DOHH2 (cell line): ENCODE measurements around the gene CNTNAP2.

Experiments
- H3F3A ChIP-seq: fragments of 200-600 bp; sonication (generic), shearing (Covaris generic); 2 replicates; pipeline ENCODE4 v1.6.0; 2016; ENCODE audit warnings: antibody characterized with exemption, mild to moderate bottlenecking; ENCODE audit not compliant: control insufficient read depth, insufficient read depth
- H3K27ac ChIP-seq: fragments of 200-600 bp; sonication (generic); 2 replicates; pipeline ENCODE4 v1.5.1; 2014; ENCODE audit warnings: low read depth, mild to moderate bottlenecking, low read length, moderate library complexity
- H3K27me3 ChIP-seq: fragments of 200-600 bp; sonication (generic); 2 replicates; pipeline ENCODE4 v1.6.1; 2014; ENCODE audit warnings: mild to moderate bottlenecking, low read length, mixed read lengths; ENCODE audit not compliant: control insufficient read depth
- H3K36me3 ChIP-seq: fragments of 200-600 bp; sonication (generic); 2 replicates; pipeline ENCODE4 v1.6.1; 2014; ENCODE audit warnings: mild to moderate bottlenecking, low read length, moderate library complexity, mixed read lengths; ENCODE audit not compliant: control insufficient read depth
- H3K4me1 ChIP-seq: fragments of 200-600 bp; sonication (generic); 2 replicates; pipeline ENCODE4 v1.6.1; 2014; ENCODE audit warnings: mild to moderate bottlenecking, low read length, mixed read lengths; ENCODE audit not compliant: control insufficient read depth
- H3K4me2 ChIP-seq: fragments of 200-600 bp; sonication (generic); 2 replicates; pipeline ENCODE4 v1.6.0; 2014; ENCODE audit warnings: mild to moderate bottlenecking, low read length, moderate library complexity
- H3K4me3 ChIP-seq: fragments of 200-600 bp; sonication (generic); 2 replicates; pipeline ENCODE4 v1.5.1; 2014; ENCODE audit warnings: mild to moderate bottlenecking, low read length, mixed read lengths
- H3K79me2 ChIP-seq: fragments of 200-600 bp; sonication (generic); 2 replicates; pipeline ENCODE4 v1.6.1; 2014; ENCODE audit warnings: mild to moderate bottlenecking, low read length, mixed read lengths; ENCODE audit not compliant: control insufficient read depth
- H3K9me2 ChIP-seq: fragments of 200-600 bp; sonication (generic); replicated peaks from 2 replicates; pipeline ENCODE4 v1.6.1; 2014; ENCODE audit warnings: mild to moderate bottlenecking, low read length, mixed read lengths; ENCODE audit not compliant: control insufficient read depth
- H3K9me3 ChIP-seq: fragments of 200-600 bp; sonication (generic); 2 replicates; pipeline ENCODE4 v1.6.1; 2014; ENCODE audit warnings: antibody characterized with exemption, low read length, mixed read lengths; ENCODE audit not compliant: control insufficient read depth, insufficient read depth
- H4K20me1 ChIP-seq: fragments of 200-600 bp; sonication (generic); 2 replicates; pipeline ENCODE4 v1.6.0; 2014; ENCODE audit warnings: low read depth, mild to moderate bottlenecking, antibody characterized with exemption, low read length, moderate library complexity; ENCODE audit not compliant: control insufficient read depth, insufficient read depth
- EZH2phosphoT487 ChIP-seq: fragments of 200-600 bp; sonication (generic); IDR thresholded peaks from 2 replicates; pipeline ENCODE4 v1.6.1; 2017; ENCODE audit warnings: borderline replicate concordance, mild to moderate bottlenecking, antibody characterized with exemption, low read length, moderate library complexity, mixed read lengths
- TF ChIP-seq, protein P1 (sequence below): fragments of 200-600 bp; sonication (generic); IDR thresholded peaks from one replicate; pipeline ENCODE4 v1.5.1; 2014; ENCODE audit warnings: antibody characterized with exemption, mild to moderate bottlenecking, low read depth, low read length; ENCODE audit not compliant: poor library complexity, severe bottlenecking

The CNTNAP2 gene

DNA sequence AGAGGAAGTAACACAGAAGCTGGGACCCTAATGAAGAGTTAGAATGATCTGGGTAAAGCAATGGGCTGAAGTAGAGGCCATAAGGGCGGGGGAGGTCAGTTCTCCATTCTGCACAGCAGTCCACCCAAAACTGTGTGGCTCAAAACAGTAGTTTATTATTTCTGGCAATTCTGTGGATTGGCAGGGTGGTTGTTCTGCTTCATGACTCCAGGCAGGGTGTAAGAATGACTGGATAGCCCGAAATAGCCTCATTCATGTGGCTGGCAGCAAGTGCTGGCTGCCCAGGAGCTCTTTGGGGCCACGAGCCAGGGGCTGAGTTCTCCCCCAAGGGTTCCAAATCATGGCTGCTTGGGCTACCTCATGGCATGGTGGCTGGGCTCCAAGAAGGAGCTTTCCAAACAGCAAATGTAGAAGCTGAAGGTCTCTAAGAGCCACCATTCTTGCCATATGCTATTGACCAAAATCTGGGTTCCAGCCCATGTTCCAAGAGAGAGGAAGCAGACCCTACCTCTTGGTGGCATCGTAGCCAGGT is 2158.8 kb downstream of the CNTNAP2 start:
- TF ChIP-seq EZH2phosphoT487 = no peak
- TF ChIP-seq, protein P1, sequence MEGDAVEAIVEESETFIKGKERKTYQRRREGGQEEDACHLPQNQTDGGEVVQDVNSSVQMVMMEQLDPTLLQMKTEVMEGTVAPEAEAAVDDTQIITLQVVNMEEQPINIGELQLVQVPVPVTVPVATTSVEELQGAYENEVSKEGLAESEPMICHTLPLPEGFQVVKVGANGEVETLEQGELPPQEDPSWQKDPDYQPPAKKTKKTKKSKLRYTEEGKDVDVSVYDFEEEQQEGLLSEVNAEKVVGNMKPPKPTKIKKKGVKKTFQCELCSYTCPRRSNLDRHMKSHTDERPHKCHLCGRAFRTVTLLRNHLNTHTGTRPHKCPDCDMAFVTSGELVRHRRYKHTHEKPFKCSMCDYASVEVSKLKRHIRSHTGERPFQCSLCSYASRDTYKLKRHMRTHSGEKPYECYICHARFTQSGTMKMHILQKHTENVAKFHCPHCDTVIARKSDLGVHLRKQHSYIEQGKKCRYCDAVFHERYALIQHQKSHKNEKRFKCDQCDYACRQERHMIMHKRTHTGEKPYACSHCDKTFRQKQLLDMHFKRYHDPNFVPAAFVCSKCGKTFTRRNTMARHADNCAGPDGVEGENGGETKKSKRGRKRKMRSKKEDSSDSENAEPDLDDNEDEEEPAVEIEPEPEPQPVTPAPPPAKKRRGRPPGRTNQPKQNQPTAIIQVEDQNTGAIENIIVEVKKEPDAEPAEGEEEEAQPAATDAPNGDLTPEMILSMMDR = no peak
- Histone ChIP-seq H3K27me3 (peaks cover 17% of the 10 kb centered on the region), H4K20me1 (no peaks in the 10 kb centered on the region), H3K4me3 (no peak overlapping the region), H3K4me2 (no peak overlapping the region), H3K27ac (no peak overlapping the region), H3F3A (no peaks in the 10 kb centered on the region), H3K4me1 (peaks cover 10% of the 10 kb centered on the region), H3K9me3 (no peaks in the 10 kb centered on the region), H3K9me2 (no peaks in the 10 kb centered on the region), H3K36me3 (no peaks in the 10 kb centered on the region), H3K79me2 (no peaks in the 10 kb centered on the region)

DNA sequence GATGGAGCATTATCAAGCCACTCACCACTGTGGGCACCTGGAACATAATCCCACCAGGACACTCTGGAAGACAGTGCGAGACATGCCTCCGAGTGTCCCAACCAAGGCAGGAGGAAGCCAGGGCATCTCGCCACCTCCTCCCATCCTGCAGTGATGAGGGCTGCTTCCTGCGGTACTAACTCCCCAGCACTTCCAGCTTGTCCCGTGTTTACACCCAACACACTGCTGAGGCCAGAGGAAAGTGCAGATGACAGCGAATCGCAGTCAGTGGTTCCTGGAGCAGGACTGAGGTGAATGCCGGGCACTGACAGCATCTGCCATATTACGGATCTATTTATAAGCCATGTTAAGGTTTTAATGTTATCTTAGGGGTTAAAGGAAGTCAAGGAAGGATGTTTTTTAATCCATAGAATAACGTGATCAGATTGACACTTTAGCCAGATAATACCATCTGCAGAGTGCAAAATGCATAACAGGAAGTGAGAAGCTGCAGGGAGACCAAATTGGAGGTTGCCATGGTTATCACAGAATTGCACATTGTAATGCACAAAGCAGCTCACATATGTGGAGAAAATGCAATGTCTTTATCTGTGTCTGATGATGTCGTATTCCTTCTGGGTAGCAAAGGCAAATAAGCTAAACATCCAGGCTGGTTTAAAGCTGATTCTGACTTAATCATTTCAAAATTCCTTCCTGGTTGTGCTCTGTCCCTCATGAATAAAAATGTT is 2159.9 kb downstream of the CNTNAP2 start:
- H3F3A ChIP-seq = no peaks in the 10 kb centered on the region
- H3K27ac ChIP-seq = no peak overlapping the region
- H3K4me2 ChIP-seq = peak overlapping the region; percentile 23; the same call in 1 of the 2 replicates
- no peak overlapping the region for H3K4me3 ChIP-seq
- H3K9me3 ChIP-seq = no peaks in the 10 kb centered on the region
- H3K9me2 ChIP-seq = no peaks in the 10 kb centered on the region
- no peaks in the 10 kb centered on the region for H3K36me3 ChIP-seq
- no peaks in the 10 kb centered on the region for H3K79me2 ChIP-seq
- no peaks in the 10 kb centered on the region for H4K20me1 ChIP-seq
- H3K27me3 ChIP-seq = peaks cover 15% of the 10 kb centered on the region
- TF ChIP-seq, protein P1 = no peak
- no peak for TF ChIP-seq EZH2phosphoT487
- H3K4me1 ChIP-seq = peaks cover 10% of the 10 kb centered on the region

DNA sequence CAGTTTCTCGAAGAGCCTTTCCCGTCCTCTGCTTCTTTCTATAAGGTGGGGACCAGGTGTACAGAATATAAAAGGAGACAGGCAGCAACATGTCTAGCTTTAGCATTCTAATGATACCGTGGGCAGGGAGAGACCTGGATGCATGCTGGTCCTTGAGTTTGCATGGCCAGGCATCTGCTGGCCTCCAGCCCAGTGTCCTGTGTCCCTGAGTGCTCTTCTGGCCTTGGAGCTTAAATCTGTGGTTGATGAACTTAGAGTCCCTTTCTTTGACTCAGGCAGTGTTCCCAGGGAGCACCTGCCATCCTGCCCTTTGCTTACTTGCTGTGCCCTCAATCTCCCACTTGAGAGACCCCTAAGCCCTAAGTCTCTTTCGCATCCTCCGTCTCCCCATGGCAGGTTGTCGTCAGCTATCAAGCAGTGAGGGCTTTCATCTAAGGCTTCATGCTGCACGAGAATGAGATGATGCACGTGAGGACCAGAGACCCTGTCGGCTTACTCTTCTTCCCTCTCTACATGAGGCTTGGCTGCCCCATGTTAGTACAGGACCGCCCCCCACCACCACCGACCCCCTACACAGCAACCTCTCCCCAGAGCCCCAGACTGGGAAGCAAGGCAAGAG is 2160.6 kb downstream of the CNTNAP2 start:
- Histone ChIP-seq H3K4me3 (no peak overlapping the region), H3K27ac (no peak overlapping the region), H3K36me3 (no peaks in the 10 kb centered on the region), H4K20me1 (no peaks in the 10 kb centered on the region), H3K9me2 (no peaks in the 10 kb centered on the region), H3K9me3 (no peaks in the 10 kb centered on the region), H3K79me2 (no peaks in the 10 kb centered on the region), H3K27me3 (peaks cover 8% of the 10 kb centered on the region), H3F3A (no peaks in the 10 kb centered on the region), H3K4me2 (peak overlapping the region; percentile 23; the same call in 1 of the 2 replicates), H3K4me1 (peaks cover 10% of the 10 kb centered on the region)
- no peak for TF ChIP-seq EZH2phosphoT487
- TF ChIP-seq, protein P1 = no peak
